GM18858 (cell line): Measurements from ENCODE around the gene CMTM3.
"Not testable (repeated sequence)": the region's sequence is repeated elsewhere in the genome, so short reads cannot be mapped to it uniquely, and the experiment has no call there.

Experiments used
- ATAC-seq: cut with Tn5 transposase; IDR thresholded peaks from one replicate; pipeline ENCODE4 v1.9.1; 2021; ENCODE audit not compliant: unreplicated experiment

Gene CMTM3

GRCh38 chr16:66604376-66605176 lies at the start of gene CMTM3:
TSS of gene CMTM3 (plus strand) at chr16:66604704. CDS start at chr16:66604806, 102 bp downstream.
- ATAC-seq = no peak

GRCh38 chr16:66560107-66560506 lies 44.4 kb upstream of the CMTM3 start:
- no peak for ATAC-seq

- ATAC-seq = no peak
Measured at GRCh38 chr16:66561381-66562080, 43.0 kb upstream of the CMTM3 start.

GRCh38 chr16:66562409-66562808 lies 42.1 kb upstream of the CMTM3 start:
- no peak for ATAC-seq

- ATAC-seq = no peak
Measured at GRCh38 chr16:66562986-66563385, 41.5 kb upstream of the CMTM3 start.

- ATAC-seq = no peak
Measured at GRCh38 chr16:66563574-66564334, 40.8 kb upstream of the CMTM3 start.

GRCh38 chr16:66566051-66566901 lies 38.2 kb upstream of the CMTM3 start, which contains the start of gene CMTM1:
TSS of gene CMTM1 (plus strand) at chr16:66566439. CDS start at chr16:66566514, 75 bp downstream.
- no peak for ATAC-seq

- not testable (repeated sequence) for ATAC-seq
Measured at GRCh38 chr16:66567270-66567669, 37.2 kb upstream of the CMTM3 start.

GRCh38 chr16:66568355-66568754 lies 36.1 kb upstream of the CMTM3 start:
- ATAC-seq = no peak

GRCh38 chr16:66569131-66569530 lies 35.4 kb upstream of the CMTM3 start:
- ATAC-seq = no peak

- no peak for ATAC-seq
Measured at GRCh38 chr16:66569827-66570405, 34.6 kb upstream of the CMTM3 start.

GRCh38 chr16:66572356-66572755 lies 32.1 kb upstream of the CMTM3 start:
- ATAC-seq = no peak

GRCh38 chr16:66574081-66574480 lies 30.4 kb upstream of the CMTM3 start:
- no peak for ATAC-seq

GRCh38 chr16:66574531-66574930 lies 30.0 kb upstream of the CMTM3 start:
- ATAC-seq = no peak

- ATAC-seq = no peak
Measured at GRCh38 chr16:66575060-66575459, 29.4 kb upstream of the CMTM3 start.

- no peak for ATAC-seq
Measured at GRCh38 chr16:66576296-66576695, 28.2 kb upstream of the CMTM3 start.

GRCh38 chr16:66578651-66579531 lies 25.6 kb upstream of the CMTM3 start, which contains the start of gene CMTM2:
TSS of gene CMTM2 (plus strand) at chr16:66579463. CDS start at chr16:66579608, 145 bp downstream.
- no peak for ATAC-seq

- ATAC-seq = no peak
Measured at GRCh38 chr16:66580605-66581209, 23.8 kb upstream of the CMTM3 start.
